AG10803 (cell line): ENCODE measurements around the gene CRIP1.

Source experiments
- DNase-seq: peaks from one replicate; pipeline ENCODE4 v3.0.0; 2010; ENCODE audit warnings: low read depth
- H3K4me3 ChIP-seq: 2 replicates; pipeline ENCODE4 v1.5.1; 2011; ENCODE audit warnings: mild to moderate bottlenecking, low read length, control low read depth
- TF ChIP-seq, protein P1 (sequence below): conservative IDR thresholded peaks from 2 replicates; pipeline ENCODE4 v1.5.1; 2011; ENCODE audit warnings: mild to moderate bottlenecking, low read length, control low read depth, inconsistent platforms

CRIP1 gene

DNA sequence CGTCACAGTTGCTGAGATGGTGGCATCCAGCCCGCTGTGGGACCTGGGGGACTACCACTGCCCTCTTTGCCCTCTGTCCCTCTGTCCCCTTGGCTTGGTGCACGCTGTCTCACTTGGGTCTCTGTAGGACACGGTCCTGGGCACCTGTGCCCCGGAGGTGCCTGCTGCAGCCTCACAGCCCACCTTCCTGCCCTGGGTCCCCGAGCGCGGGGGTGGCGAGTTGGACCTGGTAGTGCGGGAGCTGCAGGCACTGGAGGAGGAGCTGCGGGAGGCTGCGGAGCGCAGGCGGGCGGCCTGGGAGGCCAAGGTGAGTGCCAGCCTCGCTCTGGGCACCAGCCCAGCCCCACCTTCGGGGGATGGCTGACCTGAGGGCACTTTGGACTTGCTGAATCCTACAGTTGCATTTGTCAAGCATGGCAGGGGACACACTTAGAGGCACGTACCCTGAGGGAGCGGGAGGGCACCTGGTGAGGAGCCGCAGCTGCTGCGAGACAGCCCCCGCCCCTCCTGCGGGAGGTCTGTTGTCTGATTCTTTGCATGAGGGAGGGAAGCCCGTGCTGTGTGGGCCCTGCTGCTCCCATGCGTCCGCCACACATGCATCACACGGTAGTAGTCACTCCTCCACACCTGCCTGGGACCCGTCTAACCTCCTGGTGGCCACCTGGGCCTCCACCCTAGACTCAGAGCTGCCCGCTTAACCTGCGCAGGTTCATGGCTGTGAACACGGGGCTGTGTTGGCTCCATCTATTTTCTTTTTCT is 11.2 kb downstream of the CRIP1 start:
- no peak for DNase-seq
- TF ChIP-seq, protein P1, sequence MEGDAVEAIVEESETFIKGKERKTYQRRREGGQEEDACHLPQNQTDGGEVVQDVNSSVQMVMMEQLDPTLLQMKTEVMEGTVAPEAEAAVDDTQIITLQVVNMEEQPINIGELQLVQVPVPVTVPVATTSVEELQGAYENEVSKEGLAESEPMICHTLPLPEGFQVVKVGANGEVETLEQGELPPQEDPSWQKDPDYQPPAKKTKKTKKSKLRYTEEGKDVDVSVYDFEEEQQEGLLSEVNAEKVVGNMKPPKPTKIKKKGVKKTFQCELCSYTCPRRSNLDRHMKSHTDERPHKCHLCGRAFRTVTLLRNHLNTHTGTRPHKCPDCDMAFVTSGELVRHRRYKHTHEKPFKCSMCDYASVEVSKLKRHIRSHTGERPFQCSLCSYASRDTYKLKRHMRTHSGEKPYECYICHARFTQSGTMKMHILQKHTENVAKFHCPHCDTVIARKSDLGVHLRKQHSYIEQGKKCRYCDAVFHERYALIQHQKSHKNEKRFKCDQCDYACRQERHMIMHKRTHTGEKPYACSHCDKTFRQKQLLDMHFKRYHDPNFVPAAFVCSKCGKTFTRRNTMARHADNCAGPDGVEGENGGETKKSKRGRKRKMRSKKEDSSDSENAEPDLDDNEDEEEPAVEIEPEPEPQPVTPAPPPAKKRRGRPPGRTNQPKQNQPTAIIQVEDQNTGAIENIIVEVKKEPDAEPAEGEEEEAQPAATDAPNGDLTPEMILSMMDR: no peak
- no peak overlapping the region for H3K4me3 ChIP-seq

DNA sequence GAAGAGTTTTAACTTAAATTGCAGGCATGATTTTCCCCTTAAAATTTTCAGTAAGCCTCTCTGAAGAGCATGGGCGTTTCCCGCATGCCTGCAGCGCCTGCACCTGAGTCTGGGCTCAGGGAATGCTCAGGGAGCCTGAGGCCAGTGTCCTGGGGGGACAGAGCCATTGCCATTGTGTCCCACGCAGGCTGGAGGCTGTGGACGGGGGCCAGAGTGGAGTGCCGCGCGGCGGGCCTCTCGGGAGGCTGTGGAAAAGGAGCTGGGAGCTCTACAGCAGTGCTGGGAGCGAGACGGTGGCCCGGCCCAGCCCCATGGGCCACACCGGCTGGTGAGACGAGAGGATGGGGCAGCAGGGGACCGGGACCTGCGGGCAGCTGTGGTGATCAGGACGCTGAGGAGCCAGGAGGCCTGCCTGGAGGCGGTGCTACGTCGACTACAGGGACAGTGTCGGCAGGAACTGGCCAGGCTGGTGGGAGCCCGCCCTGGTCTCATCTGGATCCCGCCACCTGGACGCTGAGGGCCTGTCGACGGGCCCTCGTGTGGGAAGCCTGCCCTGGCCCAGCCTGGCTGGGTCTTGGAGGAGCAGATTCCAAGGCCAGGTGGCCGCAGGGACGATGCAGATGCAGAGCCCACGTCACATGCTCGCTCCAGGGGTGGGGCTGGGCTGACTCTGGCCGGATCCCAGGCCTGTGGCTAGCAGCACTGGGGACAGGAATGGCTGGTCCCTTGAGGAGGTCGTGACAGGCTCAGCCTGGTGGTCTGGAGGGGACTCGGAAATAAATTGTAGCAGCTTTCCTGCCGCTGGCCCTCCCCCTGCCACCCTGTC is 12.0 kb downstream of the CRIP1 start:
- TF ChIP-seq, protein P1: no peak
- DNase-seq: no peak
- no peak overlapping the region for H3K4me3 ChIP-seq

DNA sequence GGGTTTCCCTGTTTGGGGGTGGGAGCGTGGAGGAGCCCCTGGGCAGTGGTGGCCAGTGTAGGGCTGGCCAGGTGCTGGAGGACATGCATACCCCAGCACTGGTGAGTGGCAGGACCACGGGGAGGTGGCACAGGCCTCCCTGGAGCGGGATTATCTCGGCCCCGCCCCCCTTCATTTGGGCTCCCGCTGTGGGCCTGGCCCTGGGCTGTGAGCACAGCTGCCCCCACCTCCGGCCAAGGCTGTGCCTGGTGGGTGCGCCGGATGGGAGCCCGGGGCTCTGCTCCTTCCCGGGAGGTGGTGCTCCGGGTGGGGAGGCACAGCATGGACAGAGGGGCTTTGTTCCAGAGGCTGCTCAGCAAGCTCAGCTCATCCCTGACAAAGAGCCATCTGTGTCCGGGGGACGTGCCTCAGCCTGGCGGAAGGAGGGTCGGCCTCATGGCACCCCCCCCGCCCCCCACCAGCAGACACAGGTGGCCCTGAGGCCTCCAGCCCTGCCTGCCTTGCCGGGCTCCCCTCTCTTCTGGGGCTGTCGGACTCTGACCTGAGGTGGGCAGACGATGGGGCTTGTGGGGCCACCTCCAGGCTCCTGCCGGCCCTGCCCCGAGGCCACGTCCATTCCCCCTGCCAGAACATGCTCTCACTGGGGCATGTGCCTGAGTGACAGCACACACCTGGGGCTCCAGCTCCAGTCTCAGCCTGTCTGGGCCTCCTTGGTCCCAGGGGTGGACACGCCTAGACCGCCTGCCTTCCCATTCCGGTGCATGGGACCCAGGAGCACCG is 12.8 kb downstream of the CRIP1 start:
- TF ChIP-seq, protein P1: no peak
- no peak overlapping the region for H3K4me3 ChIP-seq
- no peak for DNase-seq

DNA sequence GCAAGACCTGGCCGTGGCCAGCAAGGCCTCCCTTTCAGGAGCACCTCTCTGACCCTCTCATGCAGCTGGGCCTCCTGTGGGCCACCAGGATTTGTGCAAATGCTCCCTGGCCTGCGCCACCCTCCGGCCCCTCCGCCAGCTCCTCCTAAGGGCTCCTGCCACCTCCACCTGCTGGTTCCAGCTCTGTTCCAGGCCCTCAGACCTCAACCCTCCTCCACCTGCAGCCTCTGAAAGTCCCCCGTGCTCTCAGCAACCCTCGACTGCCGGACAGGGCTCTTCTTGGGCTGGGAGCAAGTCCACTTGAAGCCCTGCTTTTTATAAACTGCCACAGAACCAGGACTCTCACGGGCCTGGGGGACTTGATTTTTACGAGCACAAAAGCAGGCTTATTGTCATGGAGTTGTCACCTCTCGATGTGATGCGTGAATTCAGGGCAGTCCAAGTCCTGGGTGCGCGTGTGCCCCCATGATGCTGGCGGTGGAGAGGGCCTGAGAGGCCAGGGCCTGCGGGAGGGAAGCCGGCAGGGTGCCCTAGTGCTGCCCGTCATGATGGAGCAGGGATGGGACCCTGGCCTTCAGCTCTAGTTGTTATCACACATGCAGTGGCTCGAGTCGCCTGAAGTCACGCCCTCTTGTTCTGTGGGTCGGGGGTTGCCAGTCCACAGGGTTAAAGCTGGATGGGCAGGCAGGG is 13.5 kb downstream of the CRIP1 start:
- H3K4me3 ChIP-seq: no peak overlapping the region
- TF ChIP-seq, protein P1: no peak
- DNase-seq: no peak

DNA sequence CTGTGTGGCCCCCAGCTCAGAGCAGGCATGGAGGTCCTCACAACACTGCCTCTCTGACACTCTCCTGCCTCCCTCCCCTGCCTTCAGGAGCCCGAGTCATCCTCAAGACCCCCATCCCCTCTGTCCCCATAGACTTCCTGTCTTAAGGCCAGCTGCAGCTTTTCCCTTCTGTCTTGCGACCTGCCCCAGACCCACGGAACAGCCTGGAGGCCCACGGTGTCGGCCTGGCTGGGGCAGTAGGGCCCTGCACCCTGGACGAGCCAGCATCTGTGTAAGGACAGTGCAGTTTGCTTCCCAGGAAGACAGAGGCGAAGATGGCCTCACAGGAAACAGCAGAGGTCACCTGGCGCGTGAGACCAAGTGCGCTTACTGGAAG is 14.0 kb downstream of the CRIP1 start:
- DNase-seq: no peak
- H3K4me3 ChIP-seq: no peak overlapping the region
- TF ChIP-seq, protein P1: no peak

DNA sequence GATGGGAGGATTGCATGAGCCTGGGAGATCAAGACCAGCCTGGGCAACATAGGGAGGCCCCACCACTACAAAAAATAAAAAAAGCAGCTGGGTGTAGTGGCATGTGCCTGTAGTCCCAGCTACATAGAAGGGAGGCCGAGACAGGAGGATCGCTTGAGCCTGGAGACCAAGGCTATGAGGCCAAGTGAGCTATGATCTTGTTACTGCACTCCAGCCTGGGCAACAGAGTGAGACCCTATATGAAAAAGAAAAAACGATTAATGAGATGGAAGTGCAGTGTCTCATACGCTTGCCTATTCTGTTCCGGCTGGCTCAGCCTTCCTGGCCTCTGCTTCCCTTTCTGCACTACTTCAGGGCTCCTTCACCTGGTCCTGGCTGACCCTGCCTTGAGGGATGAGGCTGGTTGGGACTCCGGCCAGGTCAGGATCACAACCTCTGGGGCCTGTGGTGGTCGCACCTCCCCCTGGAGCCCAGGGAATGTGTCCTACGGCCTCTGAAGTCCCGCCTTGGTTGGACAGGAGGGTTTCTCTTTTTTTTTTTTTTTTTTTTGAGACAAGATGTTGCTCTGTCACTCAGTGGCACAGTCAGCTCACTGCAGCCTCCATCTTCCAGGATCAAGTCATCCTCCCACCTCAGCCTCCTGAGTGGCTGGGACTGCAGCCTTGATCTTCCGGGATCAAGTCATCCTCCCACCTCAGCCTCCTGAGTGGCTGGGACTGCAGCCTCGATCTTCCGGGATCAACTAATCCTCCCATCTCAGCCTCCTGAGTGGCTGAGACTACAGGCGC is 15.0 kb downstream of the CRIP1 start:
- TF ChIP-seq, protein P1: no peak
- no peak for DNase-seq
- no peak overlapping the region for H3K4me3 ChIP-seq
